Activated CD8-positive, alpha-beta memory T cell treated with anti-CD3 and anti-CD28 coated beads, Interleukin-2, amount 50 U/mL, for 24 hours (primary cell): ENCODE measurements around the gene NKAPL.

ENCODE experiments used
- DNase-seq: peaks from one replicate; pipeline ENCODE4 v3.0.0-alpha.2; 2020; ENCODE audit errors: extremely low read depth

NKAPL gene

DNA sequence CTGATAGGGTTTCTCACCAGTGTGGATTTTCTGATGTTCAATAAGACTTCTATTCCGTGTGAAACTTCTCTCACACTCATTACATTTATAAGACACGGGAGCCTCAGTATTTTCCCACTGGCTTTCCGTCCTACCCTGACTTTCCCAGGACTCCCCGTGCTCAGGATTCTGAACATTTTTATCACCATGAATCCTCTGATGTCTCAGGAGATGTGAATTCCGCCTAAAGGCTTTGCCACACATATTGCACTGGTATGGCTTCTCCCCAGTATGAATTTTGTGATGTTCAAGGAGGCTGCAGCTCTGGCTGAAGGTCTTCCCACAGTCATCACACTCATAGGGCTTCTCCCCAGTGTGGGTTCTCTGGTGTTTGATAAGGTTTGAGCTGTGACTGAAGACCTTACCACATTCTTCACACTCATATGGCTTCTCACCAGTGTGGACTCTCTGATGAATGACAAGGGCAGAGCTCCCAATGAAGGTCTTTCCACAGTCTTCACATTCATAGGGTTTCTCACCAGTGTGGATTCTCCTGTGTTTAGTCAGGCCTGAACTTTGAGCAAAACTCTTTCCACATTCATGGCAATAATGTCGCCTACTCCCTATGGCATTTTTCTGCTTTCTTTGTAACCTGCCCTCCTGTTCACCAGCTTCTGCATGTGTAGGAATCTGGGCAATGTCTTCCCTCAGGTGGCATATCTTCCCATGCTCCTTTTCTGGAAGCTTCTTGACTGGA is 13.7 kb upstream of the NKAPL start:
- no peak for DNase-seq

DNA sequence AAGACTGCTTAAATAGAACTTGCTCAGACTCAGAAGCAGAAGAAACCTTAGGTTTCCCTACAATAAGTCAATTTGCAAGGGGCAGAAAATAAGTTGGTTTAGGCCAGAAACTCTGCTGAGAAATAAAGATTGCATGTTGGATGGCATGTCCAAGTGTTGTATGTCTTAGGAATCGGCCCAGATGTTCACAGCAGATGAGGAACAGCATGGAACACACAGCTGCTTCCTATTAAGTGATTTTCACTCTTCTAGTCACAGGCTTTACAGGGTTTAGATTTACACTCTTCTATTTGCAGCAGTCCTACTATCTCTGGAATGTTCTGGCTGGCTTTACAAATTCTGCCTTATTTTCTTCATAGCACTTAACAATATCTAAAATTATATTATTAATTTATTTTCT is 10.2 kb upstream of the NKAPL start:
- DNase-seq = no peak

GRCh38 chr6:28250747-28251146 is 8.3 kb upstream of the NKAPL start:
- DNase-seq = no peak

- DNase-seq = no peak
Observed at GRCh38 chr6:28251661-28252008, 7.5 kb upstream of the NKAPL start.

DNA sequence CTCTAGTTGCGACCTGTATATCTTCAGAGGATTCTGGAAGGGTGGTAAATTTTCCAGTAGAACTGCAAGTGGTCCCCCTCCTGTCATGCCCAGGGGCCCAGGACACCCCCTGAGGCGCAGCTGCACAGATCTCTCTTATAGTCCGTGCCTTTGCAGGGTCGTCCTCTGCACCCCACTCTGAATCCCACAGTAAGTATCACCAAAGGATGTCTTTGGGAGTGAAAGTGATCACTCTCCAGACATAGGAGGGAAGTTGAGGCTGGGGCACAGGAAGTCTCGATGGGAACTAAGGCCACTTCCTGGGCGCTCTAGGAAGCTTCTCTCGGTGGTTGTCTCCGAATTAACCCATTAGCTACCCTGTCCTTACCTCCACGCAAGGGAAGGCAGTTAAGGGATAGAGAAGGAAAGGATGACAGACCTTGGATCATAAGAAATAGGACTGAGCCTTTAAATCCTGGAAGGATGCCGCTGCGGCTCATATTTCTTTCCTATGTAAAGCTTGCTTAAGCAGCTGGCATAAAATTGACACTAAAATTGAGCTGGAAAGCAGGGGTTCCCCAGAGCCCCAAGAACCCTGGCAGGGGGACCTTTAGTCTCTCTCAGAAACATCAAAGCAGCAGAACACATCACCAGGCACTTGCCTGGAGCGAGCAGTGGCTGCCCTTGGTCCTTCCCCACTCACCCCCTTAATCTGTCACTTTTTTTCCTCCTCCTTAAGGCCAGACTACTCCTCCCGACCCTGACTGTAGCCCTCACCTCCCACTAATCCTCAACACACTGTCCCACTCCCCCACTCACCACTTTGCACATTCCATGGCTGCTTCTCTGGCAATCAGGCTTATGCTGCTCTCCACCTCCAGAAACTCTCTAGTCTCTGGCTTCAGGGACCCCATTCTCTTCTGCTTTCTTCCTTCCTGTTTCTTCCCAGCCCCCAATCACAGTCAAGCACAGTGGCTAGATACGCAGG is 6.8 kb upstream of the NKAPL start, which contains the start of gene ZKSCAN4:
Gene ZKSCAN4 (minus strand): TSS at position 261 of the 967 bp plus-strand sequence. CDS start 289 bp downstream, outside the sequence.
- peak; percentile 58 for DNase-seq

GRCh38 chr6:28254121-28254519 is 5.0 kb upstream of the NKAPL start:
- no peak for DNase-seq

- no peak for DNase-seq
Observed at GRCh38 chr6:28257042-28257441, 2.1 kb upstream of the NKAPL start.

- no peak for DNase-seq
Observed at GRCh38 chr6:28263922-28264321, 4.8 kb downstream of the NKAPL start.

- no peak for DNase-seq
Observed at GRCh38 chr6:28264834-28265401, 5.8 kb downstream of the NKAPL start.

DNA sequence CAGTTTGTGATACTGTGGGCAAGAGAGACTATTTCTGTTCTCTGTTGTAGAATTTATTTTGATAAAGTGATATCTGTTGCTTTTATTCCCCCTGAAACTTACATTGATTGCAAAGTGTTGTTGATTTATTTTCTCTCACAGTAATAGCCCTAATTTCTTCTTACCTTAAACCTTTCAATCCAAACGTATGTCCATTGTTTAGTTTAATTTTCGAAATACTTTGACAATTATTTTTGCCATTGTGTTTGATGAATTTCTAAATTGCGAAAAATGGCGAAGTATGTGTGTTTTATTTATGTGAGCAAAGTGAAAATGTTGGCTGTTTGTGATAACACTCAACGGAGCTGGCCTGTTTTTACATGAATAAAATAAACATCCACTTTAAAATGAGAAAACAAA is 7.5 kb downstream of the NKAPL start:
- no peak for DNase-seq

DNA sequence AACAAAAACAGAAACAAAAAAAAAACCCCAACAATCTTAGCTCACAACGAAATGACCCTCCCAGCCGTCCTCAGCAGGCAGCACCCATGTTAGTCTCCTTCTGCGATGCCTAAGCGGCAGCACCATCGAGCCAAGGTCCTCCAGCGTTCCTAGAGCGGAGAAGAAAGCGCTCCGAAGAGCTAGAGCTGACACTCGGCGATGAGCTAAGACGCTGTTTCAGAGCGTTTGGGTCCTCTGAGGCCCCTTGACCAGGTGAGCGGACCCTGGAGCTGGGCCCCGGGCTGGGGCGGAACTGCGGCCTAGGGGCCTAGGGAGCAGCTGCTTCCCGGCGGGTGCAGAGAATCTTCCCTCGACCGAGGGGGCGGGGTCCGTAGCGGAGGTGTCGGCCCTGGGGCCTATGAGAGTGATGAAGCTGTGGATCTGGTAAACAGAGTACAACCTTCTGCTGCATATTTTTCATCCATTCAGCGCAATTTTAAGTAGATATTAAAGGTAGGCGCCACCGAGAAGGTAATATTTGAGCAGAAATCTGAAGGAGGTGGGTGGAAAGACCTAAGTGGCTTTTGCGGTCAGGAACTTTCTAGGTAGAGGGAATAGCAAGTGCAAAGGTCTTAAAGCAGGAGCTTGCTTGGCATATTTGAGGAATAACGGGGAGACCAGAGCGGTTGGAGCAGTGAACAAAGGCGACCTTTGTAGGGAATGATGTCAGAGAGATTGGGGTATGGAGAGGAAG is 8.0 kb downstream of the NKAPL start, which contains the start of gene ZSCAN26:
Gene ZSCAN26 (plus strand): TSS at position 182 of the 733 bp plus-strand sequence. CDS start 4,777 bp downstream, outside the sequence.
- peak; percentile 71 for DNase-seq

DNA sequence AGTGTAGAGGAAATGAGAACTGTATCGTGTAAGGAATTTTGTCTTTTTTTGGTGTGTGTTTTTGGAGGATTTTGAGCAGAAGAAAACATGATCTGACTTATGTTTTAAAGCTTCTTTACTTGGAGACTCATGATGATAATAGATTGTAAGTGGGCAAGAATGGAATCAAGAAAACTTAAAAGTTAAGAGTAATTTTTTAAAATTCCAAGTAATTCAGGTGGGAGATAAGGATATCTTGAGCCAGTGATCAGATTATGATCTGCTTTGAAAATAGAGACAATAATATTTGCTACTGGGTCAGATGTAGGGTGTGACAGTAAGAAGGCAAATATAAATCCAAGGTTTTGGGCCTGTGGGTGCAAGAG is 8.6 kb downstream of the NKAPL start:
- no peak for DNase-seq

DNA sequence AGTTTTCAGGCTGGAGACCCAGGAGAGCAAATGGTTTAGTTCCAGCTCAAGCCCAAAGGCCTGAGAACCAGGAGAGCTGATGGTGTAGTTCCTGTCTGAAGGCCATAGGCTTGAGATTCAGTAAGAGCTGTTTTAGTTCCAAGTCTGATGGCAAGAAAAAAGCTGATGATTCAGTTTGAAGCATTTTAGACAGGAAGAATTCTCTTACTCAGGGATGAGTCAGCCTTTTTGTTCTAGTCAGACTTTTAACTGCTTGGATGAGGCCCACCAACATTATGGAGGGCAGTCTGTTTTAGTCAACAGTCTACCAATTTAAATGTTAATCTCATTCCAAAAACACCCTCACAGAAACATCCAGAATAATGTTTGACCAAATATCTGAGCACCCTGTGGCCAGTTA is 10.4 kb downstream of the NKAPL start:
- DNase-seq = no peak

- DNase-seq = no peak
Observed at GRCh38 chr6:28274888-28275287, 15.8 kb downstream of the NKAPL start.

- no peak for DNase-seq
Observed at GRCh38 chr6:28277746-28278145, 18.6 kb downstream of the NKAPL start.

GRCh38 chr6:28280595-28281287 is 21.6 kb downstream of the NKAPL start:
- no peak for DNase-seq

DNA sequence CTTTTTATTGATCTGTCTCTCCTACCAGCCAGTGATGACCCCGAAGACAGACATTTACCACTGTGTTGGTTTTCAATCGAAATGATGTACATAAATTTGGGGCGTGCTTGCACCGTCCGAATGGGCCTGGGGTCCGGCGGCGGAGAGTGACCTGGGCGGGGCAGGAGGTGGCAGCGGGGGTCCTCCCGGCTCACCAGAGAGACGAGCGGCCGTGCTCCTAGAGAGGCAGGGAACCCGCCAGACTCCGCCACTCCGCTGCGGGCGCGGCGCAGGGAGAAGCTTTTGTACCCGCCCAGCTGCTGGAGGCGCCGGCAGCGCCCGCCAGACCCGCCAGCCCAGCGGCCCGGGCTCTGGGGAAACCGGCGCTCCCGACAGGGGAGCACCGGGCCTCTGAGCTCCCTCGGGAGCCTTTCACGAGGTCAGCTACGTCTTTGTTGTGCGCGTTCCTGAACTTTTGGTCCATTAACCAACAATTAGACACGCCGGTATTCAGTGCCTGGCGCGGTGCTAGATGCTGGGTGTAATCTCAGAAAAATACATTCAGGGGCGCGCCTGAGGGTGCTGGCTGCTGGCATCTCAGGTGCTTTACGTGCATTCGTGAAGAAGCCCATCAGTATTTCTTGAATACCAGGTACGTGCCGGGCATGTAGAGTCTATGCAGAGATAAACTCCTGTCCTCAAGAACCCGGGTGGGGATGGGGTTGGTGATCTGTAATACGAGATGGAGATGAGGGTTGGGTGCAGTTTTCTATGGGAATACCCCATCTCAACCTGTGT is 22.4 kb downstream of the NKAPL start, which contains the start of gene PGBD1:
Gene PGBD1 (plus strand): TSS at position 285 of the 777 bp plus-strand sequence. CDS start 2,242 bp downstream, outside the sequence.
- DNase-seq = no peak

DNA sequence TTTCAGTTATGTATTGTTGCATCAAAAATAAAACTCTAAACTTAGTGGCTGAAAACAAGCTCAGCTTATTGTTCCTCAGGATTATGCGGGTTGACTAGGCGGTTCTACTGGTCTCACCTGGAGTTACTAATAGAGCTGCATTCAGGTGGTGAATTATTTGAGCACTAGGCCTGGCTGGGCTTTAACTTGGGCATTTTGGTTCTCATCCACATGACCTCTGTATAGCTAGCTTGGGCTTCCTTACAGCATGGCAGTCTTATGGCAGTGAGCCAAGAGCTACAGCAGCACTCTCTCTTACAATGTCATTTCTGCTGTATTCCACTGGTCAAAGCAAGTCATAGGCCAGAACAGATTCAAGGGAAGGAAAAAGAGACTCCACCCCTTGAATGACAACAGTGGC is 23.8 kb downstream of the NKAPL start:
- DNase-seq = no peak

GRCh38 chr6:28291573-28291972 is 32.5 kb downstream of the NKAPL start:
- no peak for DNase-seq

GRCh38 chr6:28295326-28295725 is 36.2 kb downstream of the NKAPL start:
- DNase-seq = no peak
